ENCODE data around the gene ACAP3. TPM values are rescaled to one million over a fixed set of nuclear protein-coding genes. Genes with fewer than 3 reads are reported as not detected.

Gene ACAP3
- total and polyA plus RNA-seq, 2 experiments from 2014 or later: 59.1 to 63.6 TPM

DNA sequence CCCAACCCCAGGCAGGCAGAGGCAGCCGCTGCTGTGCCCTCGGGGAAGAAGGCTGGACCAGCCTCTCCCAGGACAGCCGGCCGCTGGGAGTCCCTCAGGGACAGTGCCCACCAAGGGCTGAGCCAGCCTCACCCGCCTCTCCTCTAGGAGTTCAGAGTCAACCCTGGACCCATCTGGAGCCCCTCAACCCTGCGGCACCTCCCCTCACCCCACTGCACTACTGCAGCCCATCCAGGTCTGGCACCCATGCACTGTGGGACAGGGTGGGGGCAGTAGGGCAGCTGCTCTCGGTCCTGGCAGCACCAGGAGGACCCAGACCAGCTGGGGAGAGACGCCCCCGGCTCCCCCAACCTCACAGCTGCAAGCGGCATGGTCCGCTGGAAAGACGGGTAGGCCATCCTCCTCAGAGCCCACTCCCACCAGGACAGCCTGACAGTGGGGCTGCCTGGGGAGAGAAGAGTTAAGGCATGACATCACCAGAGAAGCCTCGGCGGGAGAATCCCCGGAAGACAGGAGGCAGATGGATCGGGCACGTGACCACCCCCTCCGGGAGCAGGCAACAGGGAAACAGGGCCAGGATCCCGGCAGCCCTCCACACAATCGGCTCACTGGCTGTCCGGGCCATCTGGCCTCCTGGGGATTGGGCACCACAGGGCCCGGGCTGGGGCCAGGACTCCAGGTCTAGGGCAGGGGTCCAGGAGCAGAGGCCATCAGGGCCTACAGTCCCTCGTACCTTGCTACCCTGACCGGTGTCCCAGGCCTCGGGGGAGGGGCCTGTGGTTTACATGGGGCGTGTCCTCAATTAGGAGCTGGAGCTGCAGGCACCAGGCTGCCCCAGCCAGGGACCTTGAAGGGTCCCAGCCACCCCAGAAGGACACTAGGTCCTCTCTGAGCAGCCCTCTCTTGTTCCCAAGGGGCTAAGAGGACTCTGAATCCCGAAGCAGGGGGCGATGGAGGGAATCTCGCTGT is 3.1 kb downstream of the ACAP3 start:
- DNase-seq (ENCODE audit: low read depth in 1 of 2, low spot score in 1 of 2): peak; percentile 66 to 81
- Histone ChIP-seq H3K27me3 (no peaks in the 10 kb centered on the region), H3K4me1 (ENCODE audit: low read depth) (peaks cover 18% of the 10 kb centered on the region), H3K27ac (no peak overlapping the region), H3K36me3 (no peaks in the 10 kb centered on the region), H3K9me3 (ENCODE audit: low read depth) (no peaks in the 10 kb centered on the region), H3K4me3 (no peak overlapping the region)
- TF ChIP-seq, protein P1, sequence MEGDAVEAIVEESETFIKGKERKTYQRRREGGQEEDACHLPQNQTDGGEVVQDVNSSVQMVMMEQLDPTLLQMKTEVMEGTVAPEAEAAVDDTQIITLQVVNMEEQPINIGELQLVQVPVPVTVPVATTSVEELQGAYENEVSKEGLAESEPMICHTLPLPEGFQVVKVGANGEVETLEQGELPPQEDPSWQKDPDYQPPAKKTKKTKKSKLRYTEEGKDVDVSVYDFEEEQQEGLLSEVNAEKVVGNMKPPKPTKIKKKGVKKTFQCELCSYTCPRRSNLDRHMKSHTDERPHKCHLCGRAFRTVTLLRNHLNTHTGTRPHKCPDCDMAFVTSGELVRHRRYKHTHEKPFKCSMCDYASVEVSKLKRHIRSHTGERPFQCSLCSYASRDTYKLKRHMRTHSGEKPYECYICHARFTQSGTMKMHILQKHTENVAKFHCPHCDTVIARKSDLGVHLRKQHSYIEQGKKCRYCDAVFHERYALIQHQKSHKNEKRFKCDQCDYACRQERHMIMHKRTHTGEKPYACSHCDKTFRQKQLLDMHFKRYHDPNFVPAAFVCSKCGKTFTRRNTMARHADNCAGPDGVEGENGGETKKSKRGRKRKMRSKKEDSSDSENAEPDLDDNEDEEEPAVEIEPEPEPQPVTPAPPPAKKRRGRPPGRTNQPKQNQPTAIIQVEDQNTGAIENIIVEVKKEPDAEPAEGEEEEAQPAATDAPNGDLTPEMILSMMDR (IDR thresholded peaks at IDR 0.05; ENCODE audit: low read depth, low read length): no peak

DNA sequence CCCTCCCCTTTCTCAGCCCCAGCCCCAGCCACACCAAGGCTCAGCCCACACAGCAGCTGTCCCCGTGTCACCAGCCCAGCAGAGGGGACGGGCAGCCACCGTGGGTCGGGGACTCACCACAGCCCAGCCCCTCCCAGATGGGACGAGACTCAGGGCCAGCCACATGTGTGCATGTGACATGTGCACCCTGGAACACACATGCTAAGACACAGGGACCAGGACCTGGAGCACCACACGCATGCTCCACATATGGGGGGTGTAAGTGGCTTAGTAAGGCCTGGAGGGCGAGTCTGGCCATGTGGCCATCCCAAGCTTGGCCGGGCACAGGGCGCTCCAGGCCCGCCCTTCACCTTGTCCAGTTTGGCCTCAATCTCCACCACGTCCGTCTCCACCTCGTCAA is 4.0 kb downstream of the ACAP3 start:
- Histone ChIP-seq H3K9me3 (ENCODE audit: low read depth) (no peaks in the 10 kb centered on the region), H3K27me3 (no peaks in the 10 kb centered on the region), H3K4me1 (ENCODE audit: low read depth) (peaks cover 18% of the 10 kb centered on the region), H3K4me3 (no peak overlapping the region), H3K27ac (no peak overlapping the region), H3K36me3 (no peaks in the 10 kb centered on the region)
- TF ChIP-seq, protein P1 (IDR thresholded peaks at IDR 0.05; ENCODE audit: low read depth, low read length): no peak
- DNase-seq (ENCODE audit: low read depth in 1 of 2, low spot score in 1 of 2): no peak

DNA sequence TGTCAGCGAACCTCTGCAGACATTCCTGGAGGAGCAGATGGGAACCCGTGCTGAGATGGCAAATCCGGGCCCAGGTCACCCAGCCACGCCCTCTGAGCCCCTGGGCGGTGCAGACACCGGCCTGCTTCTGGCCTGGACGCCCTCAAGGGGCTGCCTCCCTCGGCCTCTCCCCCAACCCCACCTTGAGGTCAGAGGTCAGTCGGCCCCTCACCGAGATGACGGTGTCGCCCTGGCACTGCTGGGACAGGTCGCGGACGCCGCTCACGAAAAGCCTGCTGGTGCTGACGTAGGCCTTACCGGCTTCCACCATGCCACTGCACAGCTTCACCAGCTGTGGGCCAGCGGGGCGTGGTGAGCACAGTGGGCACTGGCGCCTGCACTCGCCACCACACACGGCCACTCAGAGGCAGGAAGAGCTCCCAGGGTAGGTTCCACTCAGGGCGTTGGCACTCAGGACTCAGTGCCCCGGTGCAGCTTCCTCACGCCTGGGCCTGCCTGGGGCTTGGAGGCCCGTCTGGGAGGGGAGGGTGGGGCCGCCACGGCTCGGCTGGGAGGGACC is 4.7 kb downstream of the ACAP3 start:
- Histone ChIP-seq H3K27ac (no peak overlapping the region), H3K9me3 (ENCODE audit: low read depth) (no peaks in the 10 kb centered on the region), H3K4me1 (ENCODE audit: low read depth) (peaks cover 18% of the 10 kb centered on the region), H3K4me3 (no peak overlapping the region), H3K27me3 (no peaks in the 10 kb centered on the region), H3K36me3 (no peaks in the 10 kb centered on the region)
- DNase-seq (ENCODE audit: low read depth in 1 of 2, low spot score in 1 of 2): no peak
- TF ChIP-seq, protein P1 (IDR thresholded peaks at IDR 0.05; ENCODE audit: low read depth, low read length): no peak

DNA sequence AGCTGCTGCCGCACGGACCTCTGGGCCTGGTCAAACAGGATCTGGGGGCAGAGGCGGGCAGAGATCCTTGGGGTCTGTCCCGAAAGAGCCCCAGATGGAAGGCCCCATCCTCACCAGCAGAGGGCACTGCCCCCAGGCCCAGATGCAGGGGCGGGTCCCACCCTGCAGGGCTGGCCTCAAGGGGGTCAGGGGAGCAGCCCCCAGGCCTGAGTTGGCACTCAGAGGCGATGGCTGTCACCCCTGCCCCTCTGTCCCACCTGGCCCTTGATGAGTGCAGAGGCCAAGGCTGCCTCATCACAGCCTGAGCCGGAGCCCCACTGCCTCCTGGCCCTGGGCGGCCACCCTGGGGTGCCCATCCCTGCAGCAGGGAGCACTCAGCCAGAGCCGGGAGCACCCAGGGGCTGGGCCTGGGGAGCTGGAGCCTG is 5.7 kb downstream of the ACAP3 start:
- Histone ChIP-seq H3K4me1 (ENCODE audit: low read depth) (peaks cover 18% of the 10 kb centered on the region), H3K27me3 (no peaks in the 10 kb centered on the region), H3K27ac (no peak overlapping the region), H3K9me3 (ENCODE audit: low read depth) (no peaks in the 10 kb centered on the region), H3K4me3 (no peak overlapping the region), H3K36me3 (no peaks in the 10 kb centered on the region)
- TF ChIP-seq, protein P1 (IDR thresholded peaks at IDR 0.05; ENCODE audit: low read depth, low read length): peak; percentile 54
- no peak for DNase-seq (ENCODE audit: low read depth in 1 of 2, low spot score in 1 of 2)

DNA sequence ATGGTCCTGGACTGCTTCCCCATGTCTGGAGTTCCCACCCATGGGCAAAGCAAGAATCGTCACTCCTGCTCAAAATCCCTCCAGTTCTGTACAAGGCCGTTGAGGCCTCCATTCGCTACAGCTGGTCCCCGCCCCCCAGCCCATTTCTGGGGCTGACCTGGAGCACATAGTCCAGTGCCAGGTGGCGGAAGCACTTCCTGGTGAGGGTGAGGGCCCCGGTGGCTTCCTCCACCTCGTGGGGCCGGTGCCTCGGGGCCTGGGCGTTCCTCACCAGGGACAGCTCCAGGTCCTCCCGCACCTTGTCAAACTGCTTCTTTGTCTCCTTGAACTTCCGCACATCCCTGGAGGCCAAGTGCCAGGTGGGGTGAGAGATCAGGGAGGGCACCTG is 7.4 kb downstream of the ACAP3 start:
- Histone ChIP-seq H3K27me3 (no peaks in the 10 kb centered on the region), H3K4me3 (no peak overlapping the region), H3K4me1 (ENCODE audit: low read depth) (peaks cover under 1% of the 10 kb centered on the region), H3K36me3 (no peaks in the 10 kb centered on the region), H3K9me3 (ENCODE audit: low read depth) (no peaks in the 10 kb centered on the region), H3K27ac (no peak overlapping the region)
- TF ChIP-seq, protein P1 (IDR thresholded peaks at IDR 0.05; ENCODE audit: low read depth, low read length): no peak
- no peak for DNase-seq (ENCODE audit: low read depth in 1 of 2, low spot score in 1 of 2)

All from cardiac muscle cell (in vitro differentiated cells and primary cell).